Naive thymus-derived CD8-positive, alpha-beta T cell (primary cell): ENCODE measurements around the gene PLA2G10. TPM values are rescaled to one million over a fixed set of nuclear protein-coding genes. Genes with fewer than 3 reads are reported as not detected.
A peak's percentile ranks its signal among the peaks of the same experiment; 100 is the strongest.

ENCODE experiments used
- ATAC-seq, 2 donors: fragments of 150-1000 bp; cut with Tn5 transposase in 1 of 2; sonication (Bioruptor Pico), chemical (Tn5 transposase) in 1 of 2; 1 replicate in 1 of 2; 2 replicates in 1 of 2; pipeline ENCODE4 v1.10.0; 2021; ENCODE audit warnings: mild to moderate bottlenecking in 2 of 2, moderate library complexity in 2 of 2
- POLR2A ChIA-PET: fragments of 350-600 bp; sonication (Branson Sonifier 250); formaldehyde crosslinking; loops from one replicate; lab custom pipeline; 2021; ENCODE audit warnings: antibody characterized with exemption; lab: Charles Lee
- DNase-seq, 10 donors: peaks; one replicate each; pipeline versions ENCODE4 v3.0.0 to v3.0.0-alpha.2; 2020 to 2022
- H3K27ac Mint-ChIP-seq, 10 donors: one replicate each; pipeline ENCODE4 v1.8.0; 2020 to 2022; ENCODE audit warnings: mild to moderate bottlenecking in 10 of 10, mixed read lengths in 10 of 10, moderate library complexity in 4 of 10, inconsistent platforms in 1 of 10
- H3K27me3 Mint-ChIP-seq, 5 donors: one replicate each; pipeline ENCODE4 v1.8.0; 2021 to 2022; ENCODE audit warnings: mixed read lengths in 5 of 5
- H3K36me3 Mint-ChIP-seq, 3 donors: one replicate each; pipeline ENCODE4 v1.8.0; 2020 to 2022; ENCODE audit warnings: mixed read lengths in 3 of 3, mild to moderate bottlenecking in 2 of 3, inconsistent platforms in 1 of 3
- H3K4me1 Mint-ChIP-seq, 4 donors: one replicate each; pipeline ENCODE4 v1.8.0; 2021 to 2022; ENCODE audit warnings: mixed read lengths in 4 of 4
- H3K4me3 Mint-ChIP-seq, 10 donors: one replicate each; pipeline ENCODE4 v1.8.0; 2020 to 2022; ENCODE audit warnings: mild to moderate bottlenecking in 10 of 10, mixed read lengths in 10 of 10, moderate library complexity in 6 of 10, inconsistent platforms in 1 of 10
- H3K9me3 Mint-ChIP-seq, 9 donors: one replicate each; pipeline ENCODE4 v1.8.0; 2020 to 2022; ENCODE audit warnings: mixed read lengths in 9 of 9, mild to moderate bottlenecking in 3 of 9, inconsistent platforms in 1 of 9, moderate library complexity in 1 of 9
- polyA plus RNA-seq, 3 donors: library from polyadenylated mRNA; unstranded; fragments of 300-500 nt; fragmentation: Illumina TruSeq; gene quantifications; one replicate each; pipeline ENCODE4 v1.2.3, GENCODE V29; 2021
- total RNA-seq, 8 experiments: library from RNA in 2 of 8; stranded (reverse) in 2 of 8; gene quantifications; one replicate each; pipeline ENCODE4 v1.2.3 and lab custom pipeline; 2021 to 2026

The PLA2G10 gene
- total and polyA plus RNA-seq, 5 experiments from 2014 or later = not detected

GRCh38 chr16:14678748-14679497 is 15.2 kb downstream of the PLA2G10 start:
- H3K27me3 Mint-ChIP-seq = peaks cover 0 to 4% (median 0%) of the 10 kb centered on the region in 5 donors

GRCh38 chr16:14677627-14678026 is 16.5 kb downstream of the PLA2G10 start:
- Mint-ChIP-seq H3K4me1 (peaks cover 6 to 11% (median 6%) of the 10 kb centered on the region in 4 donors), H3K4me3 (no peak overlapping the region), H3K27ac (peak overlapping the region in 2 of 10 donors; percentile 46 to 92), H3K27me3 (peaks cover 0 to 4% (median 0%) of the 10 kb centered on the region in 5 donors), H3K9me3 (no peaks in the 10 kb centered on the region), H3K36me3 (no peaks in the 10 kb centered on the region)
- POLR2A ChIA-PET = no interaction called here
- DNase-seq = no peak
- no peak for ATAC-seq

More at GRCh38 chr16:14678748-14679497, 15.2 kb downstream of the PLA2G10 start:
- POLR2A ChIA-PET = no interaction called here
- no peak for ATAC-seq
- no peak overlapping the region for H3K4me3 Mint-ChIP-seq
- DNase-seq = no peak
- H3K36me3 Mint-ChIP-seq = no peaks in the 10 kb centered on the region
- no peaks in the 10 kb centered on the region for H3K9me3 Mint-ChIP-seq
- peak overlapping the region in 2 of 10 donors; percentile 22 to 37 for H3K27ac Mint-ChIP-seq
- peaks cover 1 to 5% (median 2%) of the 10 kb centered on the region in 4 donors for H3K4me1 Mint-ChIP-seq

- DNase-seq (no peak), ATAC-seq (no peak)
- no peak overlapping the region for H3K27ac Mint-ChIP-seq
- POLR2A ChIA-PET = interaction anchor here (1.0 kb wide), 1 partner anchor 11 kb away, joined by 3 read pairs; no protein-coding TSS in a partner anchor
- H3K27me3 Mint-ChIP-seq = peaks cover 0 to 4% (median 0%) of the 10 kb centered on the region in 5 donors
- H3K4me3 Mint-ChIP-seq = no peak overlapping the region
- no peaks in the 10 kb centered on the region for H3K36me3 Mint-ChIP-seq
- peaks cover 8 to 15% (median 11%) of the 10 kb centered on the region in 4 donors for H3K4me1 Mint-ChIP-seq
- H3K9me3 Mint-ChIP-seq = no peaks in the 10 kb centered on the region
Measured at GRCh38 chr16:14676633-14677032, 17.5 kb downstream of the PLA2G10 start.

- Mint-ChIP-seq H3K4me3 (peak overlapping the region in 1 of 10 donors; percentile 44), H3K9me3 (no peaks in the 10 kb centered on the region), H3K4me1 (peaks cover 5 to 15% (median 11%) of the 10 kb centered on the region in 4 donors)
Measured at GRCh38 chr16:14672403-14672971, 21.6 kb downstream of the PLA2G10 start.

GRCh38 chr16:14669776-14670175 is 24.3 kb downstream of the PLA2G10 start:
- POLR2A ChIA-PET = no interaction called here
- ATAC-seq = no peak
- no peak for DNase-seq
- peaks cover 0 to 50% (median 17%) of the 10 kb centered on the region in 3 donors for H3K36me3 Mint-ChIP-seq
- no peaks in the 10 kb centered on the region for H3K27me3 Mint-ChIP-seq
- H3K4me1 Mint-ChIP-seq = peaks cover 5 to 15% (median 11%) of the 10 kb centered on the region in 4 donors
- H3K27ac Mint-ChIP-seq = peak overlapping the region in 2 of 10 donors; percentile 2 to 53
- H3K4me3 Mint-ChIP-seq = no peak overlapping the region
- no peaks in the 10 kb centered on the region for H3K9me3 Mint-ChIP-seq

More at GRCh38 chr16:14672403-14672971, 21.6 kb downstream of the PLA2G10 start:
- DNase-seq (no peak), ATAC-seq (no peak)
- Mint-ChIP-seq H3K36me3 (peaks cover 0 to 23% (median 7%) of the 10 kb centered on the region in 3 donors), H3K27me3 (no peaks in the 10 kb centered on the region), H3K27ac (peak overlapping the region in 6 of 10 donors; percentile 52 to 79 (median 64))
- POLR2A ChIA-PET = no interaction called here

- Mint-ChIP-seq H3K27ac (peak overlapping the region in 1 of 10 donors; percentile 41), H3K4me3 (no peak overlapping the region), H3K4me1 (peaks cover 2 to 10% (median 7%) of the 10 kb centered on the region in 4 donors), H3K36me3 (peaks cover 0 to 61% (median 22%) of the 10 kb centered on the region in 3 donors), H3K9me3 (no peaks in the 10 kb centered on the region), H3K27me3 (no peaks in the 10 kb centered on the region)
- ATAC-seq = no peak
- no peak for DNase-seq
- POLR2A ChIA-PET = no interaction called here
Measured at GRCh38 chr16:14668556-14669223, 25.4 kb downstream of the PLA2G10 start.

- DNase-seq = no peak
- no peaks in the 10 kb centered on the region for H3K27me3 Mint-ChIP-seq
- ATAC-seq = no peak
- no peaks in the 10 kb centered on the region for H3K9me3 Mint-ChIP-seq
- POLR2A ChIA-PET = no interaction called here
- H3K4me1 Mint-ChIP-seq = peaks cover 2 to 4% (median 4%) of the 10 kb centered on the region in 4 donors
- peak overlapping the region in 5 of 10 donors; percentile 15 to 69 (median 45) for H3K27ac Mint-ChIP-seq
- H3K4me3 Mint-ChIP-seq = no peak overlapping the region
- peaks cover 0 to 72% (median 22%) of the 10 kb centered on the region in 3 donors for H3K36me3 Mint-ChIP-seq
Measured at GRCh38 chr16:14667347-14668266, 26.5 kb downstream of the PLA2G10 start.

GRCh38 chr16:14658063-14658462 is 36.0 kb downstream of the PLA2G10 start:
- peaks cover 0 to 6% (median 1%) of the 10 kb centered on the region in 4 donors for H3K4me1 Mint-ChIP-seq
- H3K27ac Mint-ChIP-seq = peak overlapping the region in 5 of 10 donors; percentile 2 to 53 (median 31)
- ATAC-seq (no peak), DNase-seq (no peak)
- peaks cover 0 to 86% (median 18%) of the 10 kb centered on the region in 3 donors for H3K36me3 Mint-ChIP-seq
- H3K4me3 Mint-ChIP-seq = no peak overlapping the region
- POLR2A ChIA-PET = interaction anchor here (1.1 kb wide), 1 partner anchor 26 kb away, joined by 3 read pairs; the partner anchor contains the start of gene BFAR
- H3K9me3 Mint-ChIP-seq = no peaks in the 10 kb centered on the region
- H3K27me3 Mint-ChIP-seq = no peaks in the 10 kb centered on the region

- no peaks in the 10 kb centered on the region for H3K9me3 Mint-ChIP-seq
- DNase-seq (no peak), ATAC-seq (no peak)
- no peak overlapping the region for H3K4me3 Mint-ChIP-seq
- POLR2A ChIA-PET = interaction anchor here (1.1 kb wide), 1 partner anchor 20 kb away, joined by 4 read pairs; the partner anchor contains the start of gene BFAR
- peaks cover 0 to 2% (median under 1%) of the 10 kb centered on the region in 4 donors for H3K4me1 Mint-ChIP-seq
- H3K27ac Mint-ChIP-seq = peak overlapping the region in 3 of 10 donors; percentile 7 to 81 (median 12)
- no peaks in the 10 kb centered on the region for H3K27me3 Mint-ChIP-seq
- H3K36me3 Mint-ChIP-seq = peaks cover 0 to 91% (median 13%) of the 10 kb centered on the region in 3 donors
Measured at GRCh38 chr16:14652726-14653125, 41.4 kb downstream of the PLA2G10 start.

- no peak overlapping the region for H3K4me3 Mint-ChIP-seq
- peaks cover 0 to 2% (median under 1%) of the 10 kb centered on the region in 4 donors for H3K4me1 Mint-ChIP-seq
- H3K27me3 Mint-ChIP-seq = no peaks in the 10 kb centered on the region
- H3K27ac Mint-ChIP-seq = peak overlapping the region in 3 of 10 donors; percentile 4 to 47 (median 25)
- DNase-seq = no peak
- ATAC-seq = no peak
- peaks cover 0 to 91% (median 6%) of the 10 kb centered on the region in 3 donors for H3K36me3 Mint-ChIP-seq
- no peaks in the 10 kb centered on the region for H3K9me3 Mint-ChIP-seq
- POLR2A ChIA-PET = no interaction called here
Measured at GRCh38 chr16:14650629-14651028, 43.5 kb downstream of the PLA2G10 start.

- DNase-seq = no peak
- H3K4me3 Mint-ChIP-seq = no peak overlapping the region
- peaks cover 0 to 92% (median 4%) of the 10 kb centered on the region in 3 donors for H3K36me3 Mint-ChIP-seq
- ATAC-seq = no peak
- no peaks in the 10 kb centered on the region for H3K9me3 Mint-ChIP-seq
- H3K4me1 Mint-ChIP-seq = peaks cover 0 to 4% (median under 1%) of the 10 kb centered on the region in 4 donors
- peak overlapping the region in 1 of 10 donors; percentile 60 for H3K27ac Mint-ChIP-seq
- POLR2A ChIA-PET = no interaction called here
- no peaks in the 10 kb centered on the region for H3K27me3 Mint-ChIP-seq
Measured at GRCh38 chr16:14649816-14650215, 44.3 kb downstream of the PLA2G10 start.
